ENCODE measurements around the gene HPCA.

The HPCA gene

DNA sequence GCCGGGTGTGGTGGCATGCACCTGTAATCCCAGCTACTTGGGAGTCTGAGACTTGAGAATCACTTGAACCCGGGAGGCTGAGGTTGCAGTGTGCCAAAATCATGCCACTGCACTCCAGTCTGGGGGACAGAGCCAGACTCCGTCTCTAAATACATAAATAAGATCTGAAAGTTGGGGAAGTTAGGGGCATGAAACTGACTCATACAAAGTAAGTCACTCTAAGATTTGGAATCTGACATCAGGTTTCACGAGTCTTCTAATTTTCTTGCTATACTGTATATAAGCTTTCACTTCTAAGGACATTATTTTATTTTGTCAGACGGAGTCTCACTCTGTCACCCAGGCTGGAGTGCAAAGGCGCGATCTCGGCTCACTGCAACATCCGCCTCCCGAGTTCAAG lies 48.2 kb downstream of the HPCA start:
- Histone ChIP-seq H3K27ac (ENCODE audit: low read length) (no peak overlapping the region), H3K4me3 (ENCODE audit: low read length) (no peak overlapping the region), H3K9me3 (ENCODE audit: control insufficient read depth, insufficient read depth, low read length) (no peaks in the 10 kb centered on the region), H3K4me1 (ENCODE audit: control insufficient read depth, insufficient read depth, low read length) (no peaks in the 10 kb centered on the region), H3K27me3 (ENCODE audit: control insufficient read depth, insufficient read depth, low read length) (no peaks in the 10 kb centered on the region), H3K36me3 (ENCODE audit: control insufficient read depth, insufficient read depth, low read length) (no peaks in the 10 kb centered on the region)
- DNase-seq (ENCODE audit: low read depth, low spot score): no peak
- no CpG with 5 or more reads among the region's 10 CpGs for WGBS (ENCODE audit: insufficient coverage, insufficient read length)

DNA sequence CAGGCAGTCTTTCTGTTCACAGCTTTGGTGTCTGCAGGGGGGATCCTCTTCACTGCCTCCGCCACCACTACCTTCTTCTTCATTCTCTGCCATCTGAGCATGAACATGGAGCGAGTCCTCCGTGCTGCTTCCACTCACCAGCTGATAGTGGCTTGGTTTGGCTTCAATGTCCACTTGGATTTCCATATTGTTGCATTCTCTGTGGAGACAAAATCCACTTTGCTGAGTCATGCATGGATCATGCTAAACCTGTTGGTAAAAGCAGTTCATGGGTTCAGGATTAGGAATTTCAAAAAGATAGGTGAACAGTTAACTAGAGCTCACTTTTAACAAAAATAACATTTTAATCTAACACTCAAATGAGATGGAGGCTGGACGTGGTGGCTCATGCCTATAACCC lies 50.8 kb downstream of the HPCA start:
- Histone ChIP-seq H3K4me1 (ENCODE audit: control insufficient read depth, insufficient read depth, low read length) (no peaks in the 10 kb centered on the region), H3K27me3 (ENCODE audit: control insufficient read depth, insufficient read depth, low read length) (no peaks in the 10 kb centered on the region), H3K36me3 (ENCODE audit: control insufficient read depth, insufficient read depth, low read length) (no peaks in the 10 kb centered on the region), H3K9me3 (ENCODE audit: control insufficient read depth, insufficient read depth, low read length) (no peaks in the 10 kb centered on the region), H3K27ac (ENCODE audit: low read length) (no peak overlapping the region), H3K4me3 (ENCODE audit: low read length) (no peak overlapping the region)
- DNase-seq (ENCODE audit: low read depth, low spot score): no peak
- no CpG with 5 or more reads among the region's 4 CpGs for WGBS (ENCODE audit: insufficient coverage, insufficient read length)

GRCh38 chr1:32939655-32940371 lies 53.5 kb downstream of the HPCA start:
- H3K27ac ChIP-seq (ENCODE audit: low read length): no peak overlapping the region
- H3K36me3 ChIP-seq (ENCODE audit: control insufficient read depth, insufficient read depth, low read length): no peaks in the 10 kb centered on the region
- no peaks in the 10 kb centered on the region for H3K27me3 ChIP-seq (ENCODE audit: control insufficient read depth, insufficient read depth, low read length)
- WGBS (ENCODE audit: insufficient coverage, insufficient read length): no CpG with 5 or more reads among the region's 4 CpGs
- no peaks in the 10 kb centered on the region for H3K9me3 ChIP-seq (ENCODE audit: control insufficient read depth, insufficient read depth, low read length)
- H3K4me1 ChIP-seq (ENCODE audit: control insufficient read depth, insufficient read depth, low read length): no peaks in the 10 kb centered on the region
- no peak overlapping the region for H3K4me3 ChIP-seq (ENCODE audit: low read length)
- DNase-seq (ENCODE audit: low read depth, low spot score): no peak

DNA sequence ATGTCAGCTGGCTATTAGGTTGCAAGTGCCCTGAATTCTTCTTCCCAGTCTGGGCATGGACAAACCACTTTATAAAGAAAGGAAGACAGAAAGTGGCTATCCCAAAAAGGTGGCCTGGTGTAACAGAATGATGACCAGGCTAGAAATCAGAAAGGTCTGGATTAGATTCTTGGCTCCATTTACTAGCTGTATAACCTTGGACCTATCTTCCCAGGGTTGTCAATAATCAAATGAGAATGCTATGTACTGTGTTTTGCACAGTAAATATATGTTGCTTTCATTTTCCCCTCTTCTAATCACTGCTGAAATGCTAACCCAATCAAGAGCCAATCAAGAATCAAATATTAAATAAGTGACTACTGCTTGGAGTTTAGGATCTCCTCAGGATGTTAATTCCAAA lies 57.9 kb downstream of the HPCA start:
- H3K4me1 ChIP-seq (ENCODE audit: control insufficient read depth, insufficient read depth, low read length): no peaks in the 10 kb centered on the region
- H3K36me3 ChIP-seq (ENCODE audit: control insufficient read depth, insufficient read depth, low read length): no peaks in the 10 kb centered on the region
- no peak overlapping the region for H3K27ac ChIP-seq (ENCODE audit: low read length)
- no peaks in the 10 kb centered on the region for H3K9me3 ChIP-seq (ENCODE audit: control insufficient read depth, insufficient read depth, low read length)
- H3K4me3 ChIP-seq (ENCODE audit: low read length): no peak overlapping the region
- no peak for DNase-seq (ENCODE audit: low read depth, low spot score)
- H3K27me3 ChIP-seq (ENCODE audit: control insufficient read depth, insufficient read depth, low read length): no peaks in the 10 kb centered on the region
